ENCODE results near the gene TEX261. TPM values are rescaled to one million over a fixed set of nuclear protein-coding genes. Genes with fewer than 3 reads are reported as not detected.

The TEX261 gene
- total and polyA plus RNA-seq, 8 donors: 45.8 to 72.3 (median 57.7) TPM

- ATAC-seq (no peak), DNase-seq (peak in 1 of 4 donors; percentile 67)
- no peaks in the 10 kb centered on the region for H3K36me3 ChIP-seq
- H3K27me3 ChIP-seq: peaks cover 4 to 58% of the 10 kb centered on the region in 2 donors
- no peak for TF ChIP-seq CTCF (IDR thresholded peaks at IDR 0.05)
- H3K4me1 ChIP-seq: peaks cover 0 to 9% of the 10 kb centered on the region in 2 donors
- H3K9me3 ChIP-seq: no peaks in the 10 kb centered on the region
- no peak overlapping the region for H3K27ac ChIP-seq
- no peak overlapping the region for H3K4me3 ChIP-seq
- intact Hi-C loops (cut with DNase I): no loop called here
Observed at GRCh38 chr2:70962885-70963878, 31.5 kb downstream of the TEX261 start.

- intact Hi-C loops (cut with DNase I): no loop called here
- no peak overlapping the region for H3K27ac ChIP-seq
- peaks cover 4 to 65% of the 10 kb centered on the region in 2 donors for H3K27me3 ChIP-seq
- H3K4me1 ChIP-seq: peaks cover 0 to 9% of the 10 kb centered on the region in 2 donors
- no peaks in the 10 kb centered on the region for H3K9me3 ChIP-seq
- no peak for TF ChIP-seq CTCF (IDR thresholded peaks at IDR 0.05)
- ATAC-seq (no peak), DNase-seq (peak in 1 of 4 donors; percentile 52)
- H3K4me3 ChIP-seq: no peak overlapping the region
- H3K36me3 ChIP-seq: no peaks in the 10 kb centered on the region
Observed at GRCh38 chr2:70962211-70962884, 32.3 kb downstream of the TEX261 start.

GRCh38 chr2:70961648-70961994 is 33.1 kb downstream of the TEX261 start:
- ATAC-seq: no peak
- Histone ChIP-seq H3K27me3 (peaks cover 4 to 69% of the 10 kb centered on the region in 2 donors), H3K9me3 (no peaks in the 10 kb centered on the region), H3K27ac (no peak overlapping the region), H3K4me1 (peaks cover 0 to 9% of the 10 kb centered on the region in 2 donors), H3K4me3 (no peak overlapping the region), H3K36me3 (no peaks in the 10 kb centered on the region)
- intact Hi-C loops (cut with DNase I): no loop called here
- no peak for DNase-seq
- no peak for TF ChIP-seq CTCF (IDR thresholded peaks at IDR 0.05)

- ATAC-seq (no peak), DNase-seq (peak in 1 of 4 donors; percentile 60)
- H3K4me1 ChIP-seq: peaks cover 0 to 9% of the 10 kb centered on the region in 2 donors
- H3K36me3 ChIP-seq: no peaks in the 10 kb centered on the region
- no peak overlapping the region for H3K4me3 ChIP-seq
- intact Hi-C loops (cut with DNase I): no loop called here
- H3K9me3 ChIP-seq: no peaks in the 10 kb centered on the region
- H3K27ac ChIP-seq: no peak overlapping the region
- no peak for TF ChIP-seq CTCF (IDR thresholded peaks at IDR 0.05)
- peaks cover 4 to 68% of the 10 kb centered on the region in 2 donors for H3K27me3 ChIP-seq
Observed at GRCh38 chr2:70960833-70961647, 33.6 kb downstream of the TEX261 start.
